IgD-negative memory B cell (primary cell): Measurements from ENCODE around the gene AVP. TPM values are rescaled to one million over a fixed set of nuclear protein-coding genes. Genes with fewer than 3 reads are reported as not detected.
"Not testable (repeated sequence)": the region's sequence is repeated elsewhere in the genome, so short reads cannot be mapped to it uniquely, and the experiment has no call there.

Source experiments
- H3K27ac Mint-ChIP-seq, 3 donors: one replicate each; pipeline ENCODE4 v1.8.0; 2020 to 2022; ENCODE audit warnings: mild to moderate bottlenecking in 3 of 3, mixed read lengths in 3 of 3, moderate library complexity in 1 of 3
- H3K27me3 Mint-ChIP-seq: one replicate; pipeline ENCODE4 v1.8.0; 2021; ENCODE audit warnings: mixed read lengths
- H3K36me3 Mint-ChIP-seq: one replicate; pipeline ENCODE4 v1.8.0; 2020; ENCODE audit warnings: mild to moderate bottlenecking, mixed read lengths
- H3K4me1 Mint-ChIP-seq, 3 donors: one replicate each; pipeline ENCODE4 v1.8.0; 2020 to 2022; ENCODE audit warnings: mixed read lengths in 3 of 3, mild to moderate bottlenecking in 1 of 3
- H3K4me3 Mint-ChIP-seq, 4 donors: one replicate each; pipeline ENCODE4 v1.8.0; 2020 to 2022; ENCODE audit warnings: mild to moderate bottlenecking in 4 of 4, mixed read lengths in 4 of 4, moderate library complexity in 3 of 4
- H3K9me3 Mint-ChIP-seq, 3 donors: one replicate each; pipeline ENCODE4 v1.8.0; 2020 to 2021; ENCODE audit warnings: mixed read lengths in 3 of 3, mild to moderate bottlenecking in 1 of 3
- polyA plus RNA-seq: library from polyadenylated mRNA; unstranded; fragments of 300-500 nt; fragmentation: Illumina TruSeq; gene quantifications from one replicate; pipeline ENCODE4 v1.2.3, GENCODE V29; 2021

Gene AVP
- polyA plus RNA-seq, 1 donor from 2014 or later: not detected

DNA sequence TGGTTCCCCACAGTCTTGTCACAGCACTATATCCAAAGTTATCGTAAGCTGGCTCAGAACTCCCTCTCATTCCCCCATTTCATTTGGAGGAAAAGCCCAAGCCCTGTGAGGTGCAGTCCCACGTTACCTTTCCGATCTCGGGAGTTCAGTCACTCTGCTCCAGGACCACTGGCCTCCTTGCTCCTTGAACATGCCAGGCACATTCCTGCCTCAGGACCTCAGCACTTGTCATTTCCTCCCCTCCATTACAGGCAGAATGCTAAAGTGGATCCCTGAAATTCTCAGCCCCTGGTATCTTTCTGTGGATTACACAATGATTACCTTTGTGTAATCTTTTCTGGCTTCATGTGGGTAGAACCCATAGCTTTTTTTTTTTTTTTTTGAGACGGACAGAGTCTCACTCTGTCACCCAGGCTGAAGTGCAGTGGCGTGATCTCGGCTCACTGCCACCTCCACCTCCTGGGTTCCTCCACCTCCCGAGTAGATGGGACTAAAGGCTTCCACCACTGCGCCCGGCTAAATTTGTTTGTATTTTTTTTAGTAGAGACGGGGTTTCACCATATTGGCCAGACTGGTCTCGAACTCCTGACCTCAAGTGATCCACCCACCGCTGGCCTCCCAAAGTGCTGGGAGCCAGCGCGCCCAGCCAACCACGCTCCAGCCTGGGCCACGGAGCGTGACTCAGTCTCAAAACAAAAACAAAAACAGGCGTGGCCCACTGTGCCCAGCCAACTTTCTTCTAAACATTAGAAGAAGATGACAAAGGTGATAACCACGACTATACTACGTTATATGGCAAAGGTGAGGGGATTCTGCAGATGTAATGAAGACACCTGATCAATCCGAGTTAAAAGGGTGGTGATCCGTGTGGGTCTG, 17.1 kb downstream of the AVP start:
- H3K4me1 Mint-ChIP-seq: peaks cover 11 to 28% (median 21%) of the 10 kb centered on the region in 3 donors
- H3K36me3 Mint-ChIP-seq: peaks cover 5% of the 10 kb centered on the region
- H3K27ac Mint-ChIP-seq: peak overlapping the region; percentile 25 to 73 (median 43)
- peak overlapping the region in 2 of 4 donors; percentile 33 to 87 for H3K4me3 Mint-ChIP-seq
- peaks cover 2% of the 10 kb centered on the region for H3K27me3 Mint-ChIP-seq
- no peaks in the 10 kb centered on the region for H3K9me3 Mint-ChIP-seq

- not testable (repeated sequence) for H3K36me3 Mint-ChIP-seq, H3K27me3 Mint-ChIP-seq, H3K9me3 Mint-ChIP-seq, H3K4me3 Mint-ChIP-seq, H3K27ac Mint-ChIP-seq
- H3K4me1 Mint-ChIP-seq: peaks cover 5 to 22% (median 17%) of the 10 kb centered on the region in 3 donors
Measured at GRCh38 chr20:3064119-3064518, 20.4 kb downstream of the AVP start.

DNA sequence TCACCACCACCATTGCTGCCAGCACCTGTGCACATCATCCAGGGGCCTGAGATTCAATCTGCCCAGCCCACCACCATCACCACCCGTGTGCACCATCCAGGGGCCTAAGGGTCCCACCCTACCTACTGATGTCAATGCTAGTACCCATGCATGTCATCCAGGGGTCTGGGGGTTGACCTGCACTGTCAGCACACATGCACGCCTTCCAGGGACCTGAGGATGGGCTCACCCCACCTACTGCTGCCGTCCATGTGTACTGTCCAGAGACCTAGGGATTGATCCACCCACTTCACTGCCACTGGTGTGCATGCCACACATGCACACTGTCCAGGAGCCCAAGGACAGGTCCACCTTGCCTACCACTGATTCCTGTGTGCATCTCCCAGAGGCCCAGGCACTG, 25.0 kb downstream of the AVP start:
- Mint-ChIP-seq H3K9me3 (no peaks in the 10 kb centered on the region), H3K27ac (peak overlapping the region in 1 of 3 donors; percentile 83), H3K36me3 (peaks cover 1% of the 10 kb centered on the region), H3K4me3 (no peak overlapping the region), H3K27me3 (no peaks in the 10 kb centered on the region), H3K4me1 (peaks cover 0 to 1% (median 0%) of the 10 kb centered on the region in 3 donors)

DNA sequence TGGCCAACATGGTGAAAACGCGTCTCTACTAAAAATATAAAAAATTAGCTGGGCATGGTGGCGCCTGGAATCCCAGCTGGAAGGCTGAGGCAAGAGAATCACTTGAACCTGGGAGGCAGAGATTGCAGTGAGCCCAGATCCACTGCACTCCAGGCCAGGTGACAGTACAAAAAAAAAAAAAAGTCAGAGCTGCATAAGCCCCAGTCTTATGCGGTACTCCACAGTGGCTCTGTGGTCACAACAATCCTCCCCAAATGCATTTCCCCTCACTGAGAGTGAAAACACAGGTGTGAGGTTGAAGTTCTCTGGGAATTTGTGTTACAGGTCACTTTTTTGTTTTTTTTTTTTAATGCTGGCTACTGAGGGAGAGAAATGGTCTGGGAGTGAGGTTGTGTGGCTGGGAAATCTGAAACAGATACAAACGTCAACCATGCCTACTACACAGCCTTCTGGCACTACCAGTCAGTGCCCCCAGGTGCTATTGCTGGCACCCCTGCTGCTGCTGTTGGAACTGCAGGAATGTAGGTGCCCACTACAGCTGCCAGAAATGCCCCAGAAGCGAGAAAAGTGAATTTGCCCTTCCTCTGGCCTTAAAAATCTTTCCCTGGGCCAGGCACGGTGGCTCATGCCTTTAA, 33.0 kb downstream of the AVP start:
- peak overlapping the region in 1 of 3 donors; percentile 45 for H3K27ac Mint-ChIP-seq
- H3K36me3 Mint-ChIP-seq: no peaks in the 10 kb centered on the region
- H3K9me3 Mint-ChIP-seq: no peaks in the 10 kb centered on the region
- no peak overlapping the region for H3K4me3 Mint-ChIP-seq
- peaks cover 6 to 10% (median 7%) of the 10 kb centered on the region in 3 donors for H3K4me1 Mint-ChIP-seq
- H3K27me3 Mint-ChIP-seq: no peaks in the 10 kb centered on the region

DNA sequence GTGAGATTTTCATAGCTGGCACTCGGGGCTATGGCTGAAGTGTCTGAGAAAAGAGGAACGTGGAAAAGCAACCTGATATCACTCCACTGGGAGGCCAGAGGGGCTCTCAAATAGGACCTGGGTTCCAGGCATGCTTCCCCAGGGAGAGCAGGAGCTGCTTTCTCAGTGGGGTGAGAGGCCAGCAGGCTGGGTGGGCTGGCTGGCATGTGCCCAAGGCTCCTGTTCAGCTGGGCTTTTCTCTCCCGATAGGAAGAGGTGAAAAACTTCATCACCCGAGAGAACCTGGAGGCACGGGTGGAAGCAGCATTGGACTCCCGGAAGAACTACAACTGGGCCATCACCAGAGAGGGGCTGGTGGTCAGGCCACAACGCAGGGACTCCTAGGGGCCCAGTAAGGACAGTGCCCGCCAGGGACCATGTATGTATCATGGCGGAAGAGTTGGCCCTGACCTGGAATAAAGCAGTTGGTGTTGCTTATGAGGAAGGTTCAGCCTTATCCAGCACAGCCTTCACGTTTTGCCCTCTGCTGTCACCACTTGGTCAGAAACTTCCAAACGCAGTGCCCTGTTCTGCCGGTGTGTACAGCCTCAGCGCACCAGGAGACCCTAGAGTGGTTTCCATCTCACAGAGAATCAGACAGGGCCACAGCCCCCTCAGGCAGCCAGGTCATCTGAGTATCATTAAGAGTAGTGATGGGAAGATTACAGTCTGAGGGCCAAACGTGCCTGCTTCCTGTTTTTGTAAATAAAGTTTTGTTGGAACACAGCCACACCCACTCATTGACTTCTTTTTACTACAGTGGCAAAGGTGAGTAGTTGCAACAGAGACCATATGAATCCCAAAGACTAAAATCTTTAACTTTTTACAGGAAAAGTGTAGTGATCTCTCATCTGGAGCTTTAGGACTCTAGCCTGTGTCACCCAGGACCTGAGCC, 36.8 kb downstream of the AVP start:
- Mint-ChIP-seq H3K27me3 (no peaks in the 10 kb centered on the region), H3K4me1 (peaks cover 11 to 13% (median 12%) of the 10 kb centered on the region in 3 donors), H3K36me3 (no peaks in the 10 kb centered on the region), H3K9me3 (no peaks in the 10 kb centered on the region), H3K27ac (no peak overlapping the region), H3K4me3 (peak overlapping the region; percentile 30 to 97 (median 86))

DNA sequence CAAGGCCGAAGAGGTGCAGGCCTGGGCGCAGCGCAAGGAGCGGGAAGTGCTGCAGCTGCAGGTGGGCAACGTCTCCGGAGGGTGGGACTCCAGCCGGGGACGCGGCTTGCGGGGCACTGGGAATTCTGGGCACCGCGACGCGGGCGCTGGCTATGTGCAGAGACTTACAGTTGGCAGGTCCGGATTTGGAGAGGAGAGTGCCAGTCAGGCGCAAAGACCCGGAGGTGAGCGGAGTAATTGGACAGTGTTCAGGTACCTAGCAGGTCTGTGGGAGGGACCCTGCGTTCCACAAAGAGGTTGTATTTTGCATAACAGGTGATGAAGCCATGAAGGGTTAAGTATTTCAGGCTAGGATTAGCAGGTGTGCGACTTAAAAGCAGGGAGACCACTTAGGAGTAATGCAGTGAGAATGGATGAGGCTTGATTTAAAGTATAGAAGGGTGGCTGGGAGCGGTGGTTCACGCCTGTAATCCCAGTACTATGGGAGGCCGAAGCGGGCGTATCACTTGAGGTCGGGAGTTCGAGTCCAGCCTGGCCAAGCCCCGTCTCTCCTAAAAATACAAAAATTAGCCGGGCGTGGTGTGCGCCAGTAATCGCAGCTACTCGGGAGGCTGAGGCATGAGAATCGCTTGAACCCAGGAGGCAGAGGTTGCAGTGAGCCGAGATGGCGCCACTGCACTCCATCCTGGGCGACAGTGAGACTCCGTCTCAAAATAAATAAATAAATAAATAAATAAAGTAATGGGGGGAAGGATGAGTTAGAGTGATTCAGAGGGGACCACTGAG, 37.7 kb downstream of the AVP start:
- Mint-ChIP-seq H3K4me1 (peaks cover 11 to 13% (median 12%) of the 10 kb centered on the region in 3 donors), H3K9me3 (no peaks in the 10 kb centered on the region), H3K27ac (peak overlapping the region in 1 of 3 donors; percentile 88), H3K36me3 (no peaks in the 10 kb centered on the region), H3K27me3 (no peaks in the 10 kb centered on the region), H3K4me3 (peak overlapping the region; percentile 84 to 97 (median 88))

DNA sequence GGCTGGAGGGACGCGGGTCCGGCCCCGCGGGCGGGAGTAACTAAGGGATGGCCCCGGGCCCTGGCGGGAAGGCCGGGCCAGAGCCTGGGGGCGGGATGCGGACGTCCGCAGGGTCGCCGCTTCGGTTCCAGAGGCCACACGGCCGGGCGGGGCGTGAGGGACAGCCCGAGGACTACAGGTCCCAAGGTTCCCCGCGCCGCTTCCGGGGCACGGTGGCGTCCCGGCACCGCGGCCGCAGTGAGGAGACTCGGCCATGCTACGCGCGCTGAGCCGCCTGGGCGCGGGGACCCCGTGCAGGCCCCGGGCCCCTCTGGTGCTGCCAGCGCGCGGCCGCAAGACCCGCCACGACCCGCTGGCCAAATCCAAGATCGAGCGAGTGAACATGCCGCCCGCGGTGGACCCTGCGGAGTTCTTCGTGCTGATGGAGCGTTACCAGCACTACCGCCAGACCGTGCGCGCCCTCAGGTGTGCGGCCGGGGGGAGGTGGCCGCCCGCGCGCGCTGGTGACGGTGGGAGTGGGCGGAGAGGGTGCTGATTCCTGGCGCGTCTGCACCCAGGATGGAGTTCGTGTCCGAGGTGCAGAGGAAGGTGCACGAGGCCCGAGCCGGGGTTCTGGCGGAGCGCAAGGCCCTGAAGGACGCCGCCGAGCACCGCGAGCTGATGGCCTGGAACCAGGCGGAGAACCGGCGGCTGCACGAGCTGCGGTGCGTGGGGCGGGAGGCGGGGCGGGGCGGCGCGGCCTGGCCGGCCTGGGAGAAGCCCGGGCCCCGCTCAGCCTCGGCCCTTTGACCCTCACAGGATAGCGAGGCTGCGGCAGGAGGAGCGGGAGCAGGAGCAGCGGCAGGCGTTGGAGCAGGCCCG, 38.5 kb downstream of the AVP start, which contains the start of gene MRPS26:
Gene MRPS26, plus strand, starts transcription at position 237 of the 861 bp plus-strand sequence. Its CDS starts 17 bp downstream, at position 254.
- H3K4me1 Mint-ChIP-seq: peaks cover 11 to 13% (median 12%) of the 10 kb centered on the region in 3 donors
- H3K36me3 Mint-ChIP-seq: no peaks in the 10 kb centered on the region
- H3K4me3 Mint-ChIP-seq: peak within 1 kb of the TSS; percentile 84 to 97 (median 88)
- H3K27me3 Mint-ChIP-seq: no peaks in the 10 kb centered on the region
- no peaks in the 10 kb centered on the region for H3K9me3 Mint-ChIP-seq
- peak within 1 kb of the TSS; percentile 46 to 94 (median 79) for H3K27ac Mint-ChIP-seq

DNA sequence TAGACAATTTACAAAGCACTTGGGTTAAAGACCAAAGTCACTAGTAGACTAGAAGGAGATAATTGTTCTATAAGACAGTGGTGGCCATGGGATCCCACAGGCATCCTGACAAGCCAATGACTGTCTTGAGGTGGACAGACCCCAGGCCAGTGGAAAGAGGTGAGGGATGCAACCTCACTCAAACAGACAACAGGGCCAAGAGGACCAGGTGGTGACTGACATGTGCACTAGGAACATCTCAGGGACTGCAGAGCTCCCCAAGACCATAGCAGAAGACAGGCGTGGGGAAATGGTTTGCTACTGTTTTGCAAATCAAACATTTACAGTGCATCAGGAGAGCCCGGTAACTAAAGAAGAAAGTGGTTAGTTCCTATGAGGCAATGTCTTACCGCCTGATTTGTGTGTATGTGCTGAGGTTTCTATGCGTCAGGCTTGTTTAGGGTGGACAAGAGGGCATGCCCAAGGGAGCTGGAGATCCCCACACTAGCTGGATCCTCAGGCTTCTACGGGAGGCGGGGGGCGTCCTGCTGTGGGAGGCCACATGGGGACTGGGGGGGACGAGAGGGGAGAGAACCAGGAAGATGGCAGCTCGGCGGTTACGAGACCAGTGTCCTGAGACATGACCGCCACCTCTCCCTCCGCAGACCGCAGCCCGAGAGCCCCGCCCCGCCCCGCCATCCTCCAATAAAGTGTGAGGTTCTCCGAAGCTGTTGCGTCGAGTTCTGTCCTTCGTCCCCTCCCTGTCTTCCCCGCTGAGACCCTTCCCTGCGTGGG, 39.3 kb downstream of the AVP start:
- Mint-ChIP-seq H3K27ac (peak overlapping the region; percentile 21 to 94 (median 79)), H3K4me1 (peaks cover 11 to 13% (median 12%) of the 10 kb centered on the region in 3 donors), H3K27me3 (no peaks in the 10 kb centered on the region), H3K9me3 (no peaks in the 10 kb centered on the region), H3K4me3 (peak overlapping the region; percentile 84 to 97 (median 87)), H3K36me3 (no peaks in the 10 kb centered on the region)

DNA sequence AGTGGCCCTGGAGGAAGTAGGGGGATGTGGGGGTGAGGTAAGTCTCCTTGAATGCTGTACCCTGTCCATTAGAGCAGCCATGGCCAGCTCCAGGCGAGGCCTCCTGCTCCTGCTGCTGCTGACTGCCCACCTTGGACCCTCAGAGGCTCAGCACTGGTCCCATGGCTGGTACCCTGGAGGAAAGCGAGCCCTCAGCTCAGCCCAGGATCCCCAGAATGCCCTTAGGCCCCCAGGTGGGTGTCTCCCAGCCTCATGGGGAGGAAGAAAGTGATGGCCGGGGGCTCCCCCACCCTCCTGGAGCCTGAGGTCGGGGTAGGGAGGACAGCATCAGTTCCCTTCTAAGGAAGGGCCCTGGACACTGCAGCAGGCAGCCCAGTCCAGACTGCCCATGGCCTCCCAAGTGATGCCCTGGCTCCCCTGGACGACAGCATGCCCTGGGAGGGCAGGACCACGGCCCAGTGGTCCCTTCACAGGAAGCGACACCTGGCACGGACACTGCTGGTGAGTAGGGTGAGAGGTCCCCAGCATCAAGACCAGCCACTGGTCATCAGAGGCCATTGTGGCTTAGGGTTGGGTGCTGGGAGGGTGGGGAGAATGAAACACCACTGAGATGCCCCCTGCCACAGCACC, 40.1 kb downstream of the AVP start:
- H3K27me3 Mint-ChIP-seq: no peaks in the 10 kb centered on the region
- H3K4me3 Mint-ChIP-seq: peak overlapping the region; percentile 60 to 97 (median 87)
- no peaks in the 10 kb centered on the region for H3K36me3 Mint-ChIP-seq
- H3K9me3 Mint-ChIP-seq: no peaks in the 10 kb centered on the region
- H3K4me1 Mint-ChIP-seq: peaks cover 9 to 13% (median 12%) of the 10 kb centered on the region in 3 donors
- H3K27ac Mint-ChIP-seq: peak overlapping the region; percentile 39 to 94 (median 79)

GRCh38 chr20:3043322-3043721, 41.2 kb downstream of the AVP start, which contains the start of gene GNRH2:
TSS of gene GNRH2 (plus strand) at chr20:3043622. CDS start at chr20:3044415, 793 bp downstream.
- H3K27me3 Mint-ChIP-seq: no peaks in the 10 kb centered on the region
- peaks cover 7 to 13% (median 12%) of the 10 kb centered on the region in 3 donors for H3K4me1 Mint-ChIP-seq
- H3K27ac Mint-ChIP-seq: peak within 1 kb of the TSS; percentile 53 to 62 (median 57)
- H3K36me3 Mint-ChIP-seq: no peaks in the 10 kb centered on the region
- H3K9me3 Mint-ChIP-seq: no peaks in the 10 kb centered on the region
- H3K4me3 Mint-ChIP-seq: peak within 1 kb of the TSS in 3 of 4 donors; percentile 31 to 88 (median 60)

GRCh38 chr20:3042625-3043024, 41.9 kb downstream of the AVP start:
- H3K4me1 Mint-ChIP-seq: peaks cover 7 to 13% (median 10%) of the 10 kb centered on the region in 3 donors
- H3K27me3 Mint-ChIP-seq: no peaks in the 10 kb centered on the region
- H3K36me3 Mint-ChIP-seq: no peaks in the 10 kb centered on the region
- H3K4me3 Mint-ChIP-seq: peak overlapping the region in 1 of 4 donors; percentile 77
- no peaks in the 10 kb centered on the region for H3K9me3 Mint-ChIP-seq
- peak overlapping the region in 2 of 3 donors; percentile 53 to 62 for H3K27ac Mint-ChIP-seq

DNA sequence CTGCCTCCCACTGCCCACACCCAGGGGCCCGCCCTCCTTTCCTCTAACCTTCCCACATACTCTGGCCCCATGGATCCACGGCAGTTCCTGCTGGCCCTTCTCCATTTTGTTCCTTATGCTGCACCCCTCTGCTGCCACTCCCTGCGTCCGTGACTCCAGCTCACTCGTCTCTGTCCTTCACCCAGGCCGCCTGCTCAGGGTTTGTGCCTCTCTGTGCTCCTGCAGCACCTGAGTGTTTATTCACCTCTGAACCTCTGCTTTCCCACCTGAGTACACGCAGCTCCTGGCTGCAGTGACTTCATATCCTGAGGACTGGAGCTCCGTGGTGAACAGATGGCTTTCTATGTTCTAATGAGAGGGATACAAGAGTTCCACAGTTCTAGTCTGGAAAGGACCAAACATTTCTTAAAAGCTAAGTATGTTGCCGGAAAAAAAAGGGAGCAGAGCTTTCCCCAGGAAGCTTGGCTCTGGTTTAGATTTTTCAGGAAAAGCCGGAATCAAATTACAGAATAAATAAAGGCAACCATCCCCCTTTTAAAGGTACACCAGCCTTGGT, 42.6 kb downstream of the AVP start:
- Mint-ChIP-seq H3K27me3 (no peaks in the 10 kb centered on the region), H3K36me3 (no peaks in the 10 kb centered on the region), H3K4me3 (peak overlapping the region in 1 of 4 donors; percentile 77), H3K4me1 (peaks cover 5 to 11% (median 9%) of the 10 kb centered on the region in 3 donors), H3K9me3 (no peaks in the 10 kb centered on the region), H3K27ac (peak overlapping the region in 2 of 3 donors; percentile 53 to 62)
